GM13977 (cell line): Measurements from ENCODE around the gene PRKG2.

Experiments
- DNase-seq: peaks from one replicate; pipeline ENCODE4 v3.0.0; 2012; ENCODE audit warnings: low spot score
- in situ Hi-C: fragments of 300-500 bp; cut with MboI; formaldehyde crosslinking; loops from one replicate; pipeline ENCODE4 v1.12.0; 2022; ENCODE audit warnings: low sequenced_read_pairs, low pct_unique_long_range_greater_than_20kb, mixed read lengths, inconsistent platforms; ENCODE audit not compliant: unreplicated experiment
- TF ChIP-seq, protein P1 (sequence below): IDR thresholded peaks from 2 replicates; pipeline ENCODE4 v1.5.1; 2012; ENCODE audit warnings: mild to moderate bottlenecking, control low read depth; ENCODE audit not compliant: insufficient read depth; ENCODE audit errors: extremely low read depth, missing control alignments

Gene PRKG2

DNA sequence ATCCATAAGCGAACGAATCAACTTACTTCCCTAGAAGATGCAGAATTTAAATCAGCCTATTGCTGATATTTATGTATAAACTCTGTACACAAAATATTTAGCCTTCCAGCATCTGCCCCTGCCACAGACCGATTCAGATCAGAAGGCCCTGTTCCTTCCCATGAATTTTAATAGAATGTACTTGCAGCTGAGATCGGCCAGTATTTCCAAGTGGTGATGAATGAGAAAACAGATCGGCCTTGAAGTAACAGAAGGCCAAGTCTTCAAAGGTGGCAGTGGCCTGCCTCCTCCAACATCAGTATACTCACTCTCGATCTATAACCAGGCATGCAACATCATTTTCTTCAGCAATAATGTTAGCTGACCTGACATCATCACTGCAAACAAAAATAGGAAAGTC, 66.4 kb downstream of the PRKG2 start:
- TF ChIP-seq, protein P1, sequence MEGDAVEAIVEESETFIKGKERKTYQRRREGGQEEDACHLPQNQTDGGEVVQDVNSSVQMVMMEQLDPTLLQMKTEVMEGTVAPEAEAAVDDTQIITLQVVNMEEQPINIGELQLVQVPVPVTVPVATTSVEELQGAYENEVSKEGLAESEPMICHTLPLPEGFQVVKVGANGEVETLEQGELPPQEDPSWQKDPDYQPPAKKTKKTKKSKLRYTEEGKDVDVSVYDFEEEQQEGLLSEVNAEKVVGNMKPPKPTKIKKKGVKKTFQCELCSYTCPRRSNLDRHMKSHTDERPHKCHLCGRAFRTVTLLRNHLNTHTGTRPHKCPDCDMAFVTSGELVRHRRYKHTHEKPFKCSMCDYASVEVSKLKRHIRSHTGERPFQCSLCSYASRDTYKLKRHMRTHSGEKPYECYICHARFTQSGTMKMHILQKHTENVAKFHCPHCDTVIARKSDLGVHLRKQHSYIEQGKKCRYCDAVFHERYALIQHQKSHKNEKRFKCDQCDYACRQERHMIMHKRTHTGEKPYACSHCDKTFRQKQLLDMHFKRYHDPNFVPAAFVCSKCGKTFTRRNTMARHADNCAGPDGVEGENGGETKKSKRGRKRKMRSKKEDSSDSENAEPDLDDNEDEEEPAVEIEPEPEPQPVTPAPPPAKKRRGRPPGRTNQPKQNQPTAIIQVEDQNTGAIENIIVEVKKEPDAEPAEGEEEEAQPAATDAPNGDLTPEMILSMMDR = no peak
- DNase-seq = no peak
- in situ Hi-C loops = no loop called here

GRCh38 chr4:81146466-81146865, 68.6 kb downstream of the PRKG2 start:
- in situ Hi-C loops = no loop called here
- DNase-seq = no peak
- TF ChIP-seq, protein P1 = no peak

GRCh38 chr4:81143183-81143582, 71.8 kb downstream of the PRKG2 start:
- TF ChIP-seq, protein P1 = no peak
- no peak for DNase-seq
- in situ Hi-C loops = no loop called here

DNA sequence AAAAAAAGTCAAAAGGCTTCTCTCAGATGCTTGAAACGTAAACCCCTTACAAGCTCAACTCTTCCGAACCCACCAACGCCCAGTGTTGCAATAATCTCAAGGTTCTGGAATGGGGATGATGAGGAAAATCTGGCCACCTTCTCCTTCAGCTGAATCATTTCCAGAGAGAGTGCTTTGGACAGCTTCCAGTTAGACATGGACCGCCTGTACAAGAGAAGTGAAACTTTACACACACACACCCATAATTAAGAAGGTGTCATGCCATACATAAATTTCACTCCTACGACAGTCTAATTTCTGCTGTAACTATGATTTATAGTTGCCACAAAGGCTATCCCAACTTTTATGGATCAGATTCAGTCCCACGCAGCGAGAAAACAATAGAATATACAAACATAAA, 72.3 kb downstream of the PRKG2 start:
- no peak for DNase-seq
- TF ChIP-seq, protein P1 = no peak
- in situ Hi-C loops = no loop called here

- in situ Hi-C loops = no loop called here
- no peak for DNase-seq
- TF ChIP-seq, protein P1 = no peak
These were observed 77.1 kb downstream of the PRKG2 start for GRCh38 chr4:81137894-81138293.

- in situ Hi-C loops = no loop called here
- no peak for DNase-seq
- TF ChIP-seq, protein P1 = no peak
These were observed 77.6 kb downstream of the PRKG2 start for GRCh38 chr4:81137446-81137845.
